Heart left ventricle (tissue), 13 donors: ENCODE measurements around the gene FOSL2.

ENCODE experiments used
- CTCF ChIP-seq, 12 donors: fragments of 200-600 bp; sonication (generic) in 4 of 12; IDR thresholded peaks; one replicate each; pipeline versions ENCODE4 v1.5.0 to v1.8.0; 2018 to 2022; ENCODE audit warnings: antibody characterized with exemption in 12 of 12, mild to moderate bottlenecking in 5 of 12
- POLR2A ChIP-seq, 2 donors: fragments of 450-650 bp; IDR thresholded peaks; one replicate each; pipeline ENCODE4 v1.6.1; 2017; ENCODE audit warnings: antibody characterized with exemption in 2 of 2, mild to moderate bottlenecking in 2 of 2, moderate library complexity in 2 of 2
- donor health status: ischemic (EF 13 %, LVEDD 7.1; RV severe dilation, severe dysfunction).
- donor health status: DM: no; HTN: yes; CAD: no.
- donor health status: DM: no; HTN: no; CAD: no.
- donor health status: ischemic (EF 25% LVEDD 6.9; RV normal size, moderate dysfunction).
- donor health status: ischemic (EF 25% LVEDD 5.7; RV mildly dilated, moderate dysfunction).
- donor health status: ischemic (EF 35%, LVEDD 5.7; RV mildly dilated, moderate dysfunction).
- donor health status: nonischemic (EF 11% LVEDD 7.7; RV severe dilation, severe dysfunction).
- donor health status: DM: yes; HTN: yes; CAD: no.
- donor health status: PGD.
- donor health status: ischemic (EF 29% LVEDD 5.4; RV normal size, mild dysfunction).
- donor health status: nonischemic (EF 23%, LVEDD 6.1; RV moderate dilation, normal function).

- no peak for TF ChIP-seq CTCF (IDR thresholded peaks at IDR 0.05)
- TF ChIP-seq POLR2A (IDR thresholded peaks at IDR 0.05), result peak in 1 of 2 donors; percentile 48
Measured at GRCh38 chr2:28394331-28394877, 1.7 kb downstream of the FOSL2 start.
